HG02981 (cell line): ENCODE data around the gene MYO18B.

Source experiments
- ATAC-seq: cut with Tn5 transposase; IDR thresholded peaks from one replicate; pipeline ENCODE4 v1.9.1; 2021; ENCODE audit warnings: mild to moderate bottlenecking, moderate library complexity; ENCODE audit not compliant: unreplicated experiment

MYO18B gene

GRCh38 chr22:25930788-25931310 lies 188.9 kb downstream of the MYO18B start:
- no peak for ATAC-seq

GRCh38 chr22:25933158-25933788 lies 191.3 kb downstream of the MYO18B start:
- ATAC-seq: no peak

GRCh38 chr22:25935266-25936058 lies 193.5 kb downstream of the MYO18B start:
- ATAC-seq: no peak

- ATAC-seq: no peak
Observed at GRCh38 chr22:25938151-25938550, 196.2 kb downstream of the MYO18B start.

- no peak for ATAC-seq
Observed at GRCh38 chr22:25939384-25939783, 197.4 kb downstream of the MYO18B start.

GRCh38 chr22:25940479-25940878 lies 198.5 kb downstream of the MYO18B start:
- no peak for ATAC-seq

GRCh38 chr22:25941365-25941960 lies 199.5 kb downstream of the MYO18B start:
- no peak for ATAC-seq

- no peak for ATAC-seq
Observed at GRCh38 chr22:25942115-25942855, 200.3 kb downstream of the MYO18B start.

- no peak for ATAC-seq
Observed at GRCh38 chr22:25942856-25943411, 200.9 kb downstream of the MYO18B start.

GRCh38 chr22:25950111-25950510 lies 208.1 kb downstream of the MYO18B start:
- ATAC-seq: no peak

- no peak for ATAC-seq
Observed at GRCh38 chr22:25953276-25953675, 211.3 kb downstream of the MYO18B start.

- no peak for ATAC-seq
Observed at GRCh38 chr22:25953919-25954318, 211.9 kb downstream of the MYO18B start.

GRCh38 chr22:25955323-25955722 lies 213.3 kb downstream of the MYO18B start:
- ATAC-seq: no peak

GRCh38 chr22:25956801-25957200 lies 214.8 kb downstream of the MYO18B start:
- no peak for ATAC-seq

GRCh38 chr22:25959818-25960774 lies 218.1 kb downstream of the MYO18B start:
- no peak for ATAC-seq

GRCh38 chr22:25961699-25962098 lies 219.7 kb downstream of the MYO18B start:
- ATAC-seq: no peak

- no peak for ATAC-seq
Observed at GRCh38 chr22:25962711-25963110, 220.7 kb downstream of the MYO18B start.

GRCh38 chr22:25964961-25965730 lies 223.2 kb downstream of the MYO18B start:
- no peak for ATAC-seq

GRCh38 chr22:25966448-25966913 lies 224.5 kb downstream of the MYO18B start:
- no peak for ATAC-seq
